GM12801 (cell line): Measurements from ENCODE around the gene PHLDB1.

Experiments used
- CTCF ChIP-seq: IDR thresholded peaks from one replicate; pipeline ENCODE4 v1.5.1; 2011; ENCODE audit warnings: control low read depth; ENCODE audit not compliant: insufficient read length; ENCODE audit errors: extremely low read depth

Gene PHLDB1

GRCh38 chr11:118629761-118630661 lies 22.6 kb downstream of the PHLDB1 start:
- TF ChIP-seq CTCF = no peak

GRCh38 chr11:118631142-118631909 lies 23.9 kb downstream of the PHLDB1 start:
- no peak for TF ChIP-seq CTCF

DNA sequence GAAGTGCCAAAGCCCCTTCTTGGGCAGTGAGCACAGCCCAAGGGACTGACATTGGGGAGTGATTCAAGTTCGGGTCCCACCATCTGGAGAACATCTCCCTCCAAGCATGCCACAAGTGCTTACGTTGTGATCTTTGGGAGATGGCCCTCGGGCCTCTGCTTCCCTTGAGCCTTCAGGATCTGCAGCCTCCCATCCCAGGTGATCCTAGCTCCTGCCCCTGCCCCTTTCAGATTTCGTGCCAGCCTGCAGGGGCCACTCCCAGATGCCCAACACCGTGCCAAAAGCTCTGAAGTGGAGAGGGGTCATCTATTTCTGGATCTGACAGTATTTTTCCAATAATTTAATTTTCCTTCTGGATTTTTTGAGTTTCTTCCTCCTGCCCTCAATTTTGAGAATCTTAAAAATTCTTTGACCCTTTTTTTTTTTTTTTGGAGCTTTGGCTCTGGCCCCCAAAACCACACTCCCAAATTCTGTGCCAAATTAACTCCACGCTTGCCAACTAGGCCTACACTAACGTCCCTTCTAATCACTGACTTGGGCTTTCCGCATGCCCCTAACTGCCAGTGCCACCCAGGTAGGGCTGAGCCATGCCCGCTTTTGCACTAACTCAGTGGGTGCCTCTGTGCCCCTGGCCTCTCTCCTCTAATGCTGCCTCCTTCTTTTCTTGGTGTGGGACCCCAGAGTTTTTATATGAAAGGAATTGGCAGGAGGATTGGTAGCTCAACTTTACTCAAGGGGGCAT lies 25.3 kb downstream of the PHLDB1 start:
- no peak for TF ChIP-seq CTCF

DNA sequence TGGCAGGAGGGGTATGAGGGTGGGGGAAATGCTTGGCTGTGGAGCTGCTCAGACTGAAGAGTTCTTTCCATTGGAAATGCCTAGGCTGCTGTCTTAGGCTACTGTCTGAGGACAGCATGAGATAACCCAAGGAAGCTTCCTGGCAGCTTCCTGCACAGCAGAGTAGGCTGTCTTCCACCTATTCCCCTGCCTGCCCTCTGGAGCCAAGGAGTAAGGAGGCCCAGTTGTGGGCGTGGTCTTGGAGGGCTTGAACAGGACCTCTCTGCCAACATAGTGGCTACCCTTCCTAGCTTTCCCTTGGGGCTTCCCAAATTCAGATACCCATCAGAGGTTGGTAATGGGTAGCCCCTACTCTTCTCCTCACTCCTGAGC lies 25.9 kb downstream of the PHLDB1 start:
- TF ChIP-seq CTCF = no peak

DNA sequence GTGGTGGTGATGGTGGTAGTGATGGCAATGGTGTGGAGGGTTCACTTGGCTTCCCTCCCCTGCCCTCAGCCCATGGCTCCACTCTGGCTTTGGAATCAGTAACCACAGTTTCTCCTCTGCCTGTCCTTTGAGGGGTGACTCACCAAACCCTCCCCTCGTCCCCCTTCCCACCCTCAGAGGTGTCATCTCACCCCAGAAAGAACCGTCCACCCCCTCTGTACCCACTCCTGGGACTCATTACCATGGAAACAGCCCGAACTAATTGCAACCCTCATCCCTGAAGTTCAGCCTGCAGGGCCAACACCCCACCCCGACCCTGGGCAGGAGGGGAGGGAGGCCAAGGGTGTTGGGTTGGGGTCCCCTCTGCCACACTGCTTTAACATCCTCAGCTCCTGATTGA lies 26.6 kb downstream of the PHLDB1 start:
- no peak for TF ChIP-seq CTCF

DNA sequence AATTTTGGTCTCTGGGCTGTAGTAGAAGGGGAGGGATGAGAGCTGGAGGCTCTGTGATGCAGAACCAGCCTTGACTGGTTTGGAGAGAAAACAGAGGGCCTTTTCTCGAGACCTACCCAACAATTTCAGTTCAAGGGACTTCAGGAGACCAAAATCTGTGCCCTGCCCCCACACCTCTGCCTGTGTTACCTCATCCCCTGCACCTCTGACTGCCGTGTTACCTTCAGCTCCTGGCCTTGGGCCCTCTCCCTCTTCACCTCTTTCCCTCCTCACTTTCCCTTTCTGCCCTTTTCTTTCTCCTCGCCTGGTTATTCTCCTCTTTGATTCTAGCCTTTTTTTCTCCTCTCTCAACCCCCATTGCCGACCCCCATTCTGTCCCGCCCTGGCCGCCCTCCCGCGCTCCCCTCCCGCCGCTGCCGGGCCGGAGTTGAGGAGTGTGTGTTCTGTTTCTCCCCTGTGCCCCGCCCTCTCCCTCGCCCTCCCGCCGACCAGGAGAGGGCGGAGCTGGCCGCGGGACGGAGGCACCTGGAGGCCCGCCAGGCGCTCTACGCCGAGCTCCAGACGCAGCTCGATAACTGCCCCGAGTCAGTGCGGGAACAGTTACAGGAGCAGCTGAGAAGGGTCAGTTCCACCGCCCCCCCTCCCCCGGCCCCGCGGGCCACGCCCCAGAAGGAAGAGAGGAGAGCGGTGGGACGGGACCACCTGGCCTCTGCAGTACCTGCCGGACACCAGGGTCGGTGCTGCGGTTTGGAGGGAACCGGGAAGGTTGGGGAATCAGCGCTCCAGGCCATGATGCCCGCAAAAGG lies 27.2 kb downstream of the PHLDB1 start:
- no peak for TF ChIP-seq CTCF
